Dermis lymphatic vessel endothelial cell (primary cell): ENCODE data around the gene ERMN. TPM values are rescaled to one million over a fixed set of nuclear protein-coding genes. Genes with fewer than 3 reads are reported as not detected.

Experiments
- total RNA-seq: library from RNA; depleted of rRNA; stranded (reverse); fragments of >200 nt; gene quantifications from 2 replicates; pipeline ENCODE4 v1.2.1, GENCODE V29; 2014

Gene ERMN, protein sequence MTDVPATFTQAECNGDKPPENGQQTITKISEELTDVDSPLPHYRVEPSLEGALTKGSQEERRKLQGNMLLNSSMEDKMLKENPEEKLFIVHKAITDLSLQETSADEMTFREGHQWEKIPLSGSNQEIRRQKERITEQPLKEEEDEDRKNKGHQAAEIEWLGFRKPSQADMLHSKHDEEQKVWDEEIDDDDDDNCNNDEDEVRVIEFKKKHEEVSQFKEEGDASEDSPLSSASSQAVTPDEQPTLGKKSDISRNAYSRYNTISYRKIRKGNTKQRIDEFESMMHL
- total RNA-seq, result not detected in 2 replicates

DNA sequence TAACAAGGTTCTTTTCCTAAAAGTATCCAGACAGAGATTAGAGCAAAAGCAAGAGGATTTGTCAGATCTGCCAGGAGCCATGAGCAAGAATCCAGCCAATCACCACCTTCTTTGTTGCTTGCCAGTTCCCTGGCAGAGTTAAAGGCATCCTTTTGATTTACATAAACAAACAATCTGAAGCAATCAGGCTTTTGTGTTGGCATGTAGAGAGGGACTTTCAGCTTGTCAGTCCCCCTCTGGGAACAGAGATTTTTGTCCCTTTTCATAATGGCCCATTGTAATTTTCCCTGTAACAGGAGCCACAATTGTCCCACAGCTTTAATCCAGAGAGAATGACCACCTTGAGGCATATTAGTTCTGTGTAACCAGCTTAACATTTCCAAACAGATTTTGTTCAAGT is at the start of gene ERMN:
Gene ERMN, minus strand, starts transcription at position 39 of the 400 bp plus-strand sequence. CDS start 182 bp downstream, outside the sequence.

Other genes with a start within 250 kb of the ERMN start
- gene GALNT5, start 68.1 kb downstream of the ERMN start, total RNA-seq, result under 0.01 TPM in 2 replicates
- not detected in 2 replicates for gene CYTIP, start 118.3 kb upstream of the ERMN start, total RNA-seq